MM.1S (cell line): ENCODE measurements around the gene S100B.

Experiments used
- DNase-seq: peaks from one replicate; pipeline ENCODE4 v3.0.0-alpha.2; 2015
- H2AFZ ChIP-seq: fragments of 300-600 bp; sonication (generic); 2 replicates; pipeline ENCODE4 v1.6.0; 2016; ENCODE audit warnings: antibody characterized with exemption, low read length
- H3F3A ChIP-seq: fragments of 300-600 bp; sonication (generic); 2 replicates; pipeline ENCODE4 v1.6.1; 2016; ENCODE audit warnings: mild to moderate bottlenecking, antibody characterized with exemption, low read length, moderate library complexity, mixed read lengths; ENCODE audit not compliant: insufficient read depth
- H3K27ac ChIP-seq: fragments of 300-600 bp; sonication (generic); 2 replicates; pipeline ENCODE4 v1.5.1; 2016; ENCODE audit warnings: mild to moderate bottlenecking, low read length
- H3K27me3 ChIP-seq: fragments of 300-600 bp; sonication (generic); replicated peaks from 2 replicates; pipeline ENCODE4 v1.6.0; 2016; ENCODE audit warnings: low read length; ENCODE audit not compliant: insufficient read depth
- H3K36me3 ChIP-seq: fragments of 300-600 bp; sonication (generic); replicated peaks from 2 replicates; pipeline ENCODE4 v1.6.1; 2016; ENCODE audit warnings: mild to moderate bottlenecking, low read length, mixed read lengths; ENCODE audit not compliant: insufficient read depth
- H3K4me1 ChIP-seq: fragments of 300-600 bp; sonication (generic); 2 replicates; pipeline ENCODE4 v1.6.1; 2016; ENCODE audit warnings: low read length, mixed read lengths
- H3K4me2 ChIP-seq: fragments of 300-600 bp; sonication (generic); 2 replicates; pipeline ENCODE4 v1.6.0; 2016; ENCODE audit warnings: low read depth, low read length
- H3K4me3 ChIP-seq: fragments of 300-600 bp; sonication (generic); 2 replicates; pipeline ENCODE4 v1.5.1; 2016; ENCODE audit warnings: low read length, mixed read lengths
- H3K79me2 ChIP-seq: fragments of 300-600 bp; sonication (generic); 2 replicates; pipeline ENCODE4 v1.6.1; 2016; ENCODE audit warnings: mixed run types, low read length, mixed read lengths
- H3K9ac ChIP-seq: fragments of 300-600 bp; sonication (generic); 2 replicates; pipeline ENCODE4 v1.6.1; 2016; ENCODE audit warnings: low read length, mixed read lengths
- H3K9me2 ChIP-seq: fragments of 300-600 bp; sonication (generic); replicated peaks from 2 replicates; pipeline ENCODE4 v1.6.1; 2016; ENCODE audit warnings: mild to moderate bottlenecking, low read length, mixed read lengths; ENCODE audit not compliant: insufficient read depth
- H3K9me3 ChIP-seq: fragments of 300-600 bp; sonication (generic); replicated peaks from 2 replicates; pipeline ENCODE4 v1.6.1; 2016; ENCODE audit warnings: mild to moderate bottlenecking, low read length, mixed read lengths; ENCODE audit not compliant: insufficient read depth
- H4K20me1 ChIP-seq: fragments of 300-600 bp; sonication (generic); 2 replicates; pipeline ENCODE4 v1.6.1; 2016; ENCODE audit warnings: mild to moderate bottlenecking, low read length, moderate library complexity, mixed read lengths; ENCODE audit not compliant: insufficient read depth
- CTCF ChIP-seq: fragments of 300-600 bp; sonication (generic); IDR thresholded peaks from 2 replicates; pipeline ENCODE4 v1.5.1; 2016; ENCODE audit warnings: antibody characterized with exemption, low read length, mixed read lengths
- EZH2 ChIP-seq: fragments of 300-600 bp; sonication (generic); optimal IDR thresholded peaks from 2 replicates; pipeline ENCODE3; 2017; ENCODE audit warnings: low read depth, mild to moderate bottlenecking, antibody characterized with exemption, low read length, mixed read lengths
- EZH2phosphoT487 ChIP-seq: fragments of 300-600 bp; sonication (generic); IDR thresholded peaks from 2 replicates; pipeline ENCODE4 v1.6.1; 2018; ENCODE audit warnings: antibody characterized with exemption, low read length

S100B gene

GRCh38 chr21:46616050-46616449, 11.2 kb upstream of the S100B start:
- H3K4me2 ChIP-seq, result no peak overlapping the region
- H3K9ac ChIP-seq, result no peak overlapping the region
- no peaks in the 10 kb centered on the region for H4K20me1 ChIP-seq
- no peaks in the 10 kb centered on the region for H3K9me2 ChIP-seq
- no peaks in the 10 kb centered on the region for H3K9me3 ChIP-seq
- TF ChIP-seq CTCF, result no peak
- TF ChIP-seq EZH2, result no peak
- no peak for TF ChIP-seq EZH2phosphoT487
- H3K36me3 ChIP-seq, result no peaks in the 10 kb centered on the region
- no peak overlapping the region for H3K4me3 ChIP-seq
- no peak overlapping the region for H3K27ac ChIP-seq
- H3K4me1 ChIP-seq, result no peaks in the 10 kb centered on the region
- H3K27me3 ChIP-seq, result no peaks in the 10 kb centered on the region; the same call in 1 of the 2 replicates
- H2AFZ ChIP-seq, result no peak overlapping the region
- no peaks in the 10 kb centered on the region for H3K79me2 ChIP-seq
- H3F3A ChIP-seq, result no peaks in the 10 kb centered on the region
- no peak for DNase-seq

GRCh38 chr21:46613391-46613790, 8.5 kb upstream of the S100B start:
- Histone ChIP-seq H3F3A (no peaks in the 10 kb centered on the region), H2AFZ (no peak overlapping the region), H3K79me2 (no peaks in the 10 kb centered on the region), H3K4me1 (no peaks in the 10 kb centered on the region), H3K27me3 (no peaks in the 10 kb centered on the region; the same call in 1 of the 2 replicates), H3K27ac (no peak overlapping the region), H3K36me3 (no peaks in the 10 kb centered on the region), H3K9ac (no peak overlapping the region), H4K20me1 (no peaks in the 10 kb centered on the region), H3K9me3 (no peaks in the 10 kb centered on the region), H3K9me2 (no peaks in the 10 kb centered on the region), H3K4me3 (no peak overlapping the region), H3K4me2 (no peak overlapping the region)
- no peak for TF ChIP-seq CTCF
- TF ChIP-seq EZH2phosphoT487, result no peak
- TF ChIP-seq EZH2, result no peak
- no peak for DNase-seq

GRCh38 chr21:46610018-46610701, 5.3 kb upstream of the S100B start:
- Histone ChIP-seq H3K9ac (no peak overlapping the region), H3K9me2 (no peaks in the 10 kb centered on the region), H3K4me2 (no peak overlapping the region), H3K4me3 (no peak overlapping the region), H3K27me3 (no peaks in the 10 kb centered on the region; the same call in 1 of the 2 replicates), H3K9me3 (no peaks in the 10 kb centered on the region), H3K79me2 (no peaks in the 10 kb centered on the region), H3K27ac (no peak overlapping the region), H3F3A (no peaks in the 10 kb centered on the region), H3K4me1 (no peaks in the 10 kb centered on the region), H3K36me3 (no peaks in the 10 kb centered on the region), H4K20me1 (no peaks in the 10 kb centered on the region), H2AFZ (no peak overlapping the region)
- TF ChIP-seq EZH2phosphoT487 (no peak), EZH2 (no peak)
- no peak for DNase-seq

- Histone ChIP-seq H3K27me3 (peaks cover 11% of the 10 kb centered on the region), H3F3A (no peaks in the 10 kb centered on the region), H3K9me3 (no peaks in the 10 kb centered on the region), H2AFZ (no peak overlapping the region), H3K36me3 (no peaks in the 10 kb centered on the region), H3K9me2 (no peaks in the 10 kb centered on the region), H3K4me2 (no peak overlapping the region), H3K4me1 (no peaks in the 10 kb centered on the region), H4K20me1 (no peaks in the 10 kb centered on the region), H3K27ac (no peak overlapping the region), H3K79me2 (no peaks in the 10 kb centered on the region), H3K9ac (no peak overlapping the region), H3K4me3 (no peak overlapping the region)
- TF ChIP-seq EZH2phosphoT487 (no peak), CTCF (no peak), EZH2 (no peak)
- no peak for DNase-seq
Observed at GRCh38 chr21:46608672-46609111, 3.8 kb upstream of the S100B start.
